Activated CD8-positive, alpha-beta T cell treated with anti-CD3 and anti-CD28 coated beads, Interleukin-2, amount 10 ng/mL, durations not matched to agents 7 days and 5 days (primary cell): ENCODE data around the gene SSX3. TPM values are rescaled to one million over a fixed set of nuclear protein-coding genes. Genes with fewer than 3 reads are reported as not detected.
A peak's percentile ranks its signal among the peaks of the same experiment; 100 is the strongest.
"Not testable (repeated sequence)": the region's sequence is repeated elsewhere in the genome, so short reads cannot be mapped to it uniquely, and the experiment has no call there.

Experiments used
- ATAC-seq: fragments of 150-1000 bp; cut with Tn5 transposase; one replicate; pipeline ENCODE4 v1.10.0; 2021; ENCODE audit warnings: moderate library complexity
- CTCF ChIA-PET: fragments of 350-600 bp; sonication (Branson Sonifier 250); formaldehyde crosslinking; loops from one replicate; lab custom pipeline; 2021; ENCODE audit warnings: antibody characterized with exemption; lab: Charles Lee
- POLR2A ChIA-PET: fragments of 350-600 bp; sonication (Branson Sonifier 250); formaldehyde crosslinking; loops from one replicate; lab custom pipeline; 2021; ENCODE audit warnings: antibody characterized with exemption; lab: Charles Lee
- DNase-seq: peaks from one replicate; pipeline ENCODE4 v3.0.0-alpha.2; 2020
- H3K27ac Mint-ChIP-seq: one replicate; pipeline ENCODE4 v1.8.0; 2021; ENCODE audit warnings: mild to moderate bottlenecking, mixed read lengths
- H3K27me3 Mint-ChIP-seq: one replicate; pipeline ENCODE4 v1.8.0; 2021; ENCODE audit warnings: low read depth, mixed read lengths
- H3K36me3 Mint-ChIP-seq: one replicate; pipeline ENCODE4 v1.8.0; 2021; ENCODE audit warnings: low read depth, mixed read lengths
- H3K4me1 Mint-ChIP-seq: one replicate; pipeline ENCODE4 v1.8.0; 2021; ENCODE audit warnings: low read depth, mixed read lengths
- H3K4me3 Mint-ChIP-seq: one replicate; pipeline ENCODE4 v1.8.0; 2021; ENCODE audit warnings: mild to moderate bottlenecking, mixed read lengths
- H3K9me3 Mint-ChIP-seq: one replicate; pipeline ENCODE4 v1.8.0; 2022; ENCODE audit warnings: mixed read lengths; ENCODE audit not compliant: insufficient read depth
- total RNA-seq, 2 experiments: library from RNA; stranded (reverse); gene quantifications; one replicate each; pipeline ENCODE4 v1.2.3, GENCODE V29; 2021

SSX3 gene
- total RNA-seq, result not detected

DNA sequence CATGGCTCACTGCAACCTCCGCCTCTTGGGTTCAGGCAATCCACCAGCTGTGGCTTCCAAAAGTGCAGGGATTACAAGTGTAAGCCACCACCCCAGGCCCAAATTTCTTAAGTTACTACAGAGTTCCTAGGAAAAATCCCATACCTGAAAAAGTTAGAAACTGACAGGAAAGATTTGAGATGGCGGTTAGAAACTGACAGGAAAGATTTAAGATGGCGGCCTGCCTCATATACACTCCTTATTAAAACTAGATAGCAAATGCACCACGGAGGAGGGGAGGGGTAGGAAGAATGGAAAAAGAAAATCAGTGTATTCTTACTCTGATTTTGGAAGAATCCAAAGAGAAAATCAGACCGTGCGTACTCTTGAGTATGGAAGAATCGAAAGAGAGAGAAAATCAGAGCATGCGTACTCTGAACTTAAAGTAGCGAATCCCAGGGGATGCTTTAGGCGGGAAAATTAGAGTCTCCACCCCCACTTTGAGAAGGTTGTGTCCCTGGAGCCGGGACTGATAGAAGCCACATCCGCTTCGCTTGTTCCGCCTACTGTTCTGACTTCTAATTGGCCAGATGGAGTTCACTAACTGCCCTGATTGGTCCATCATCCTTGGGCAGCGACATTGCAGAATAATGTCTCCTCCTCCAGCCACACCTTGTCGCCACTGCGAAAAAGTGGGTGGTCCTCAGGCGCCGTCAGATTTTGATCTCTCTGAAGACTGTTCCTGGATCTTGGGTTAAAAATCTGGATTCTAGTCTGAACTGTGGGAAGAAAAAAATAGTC, at the start of gene SSX3:
Gene SSX3 (minus strand): TSS at position 389 of the 780 bp plus-strand sequence. CDS start 1,454 bp downstream, outside the sequence.
- POLR2A ChIA-PET, H3K27ac Mint-ChIP-seq: not testable (repeated sequence)

DNA sequence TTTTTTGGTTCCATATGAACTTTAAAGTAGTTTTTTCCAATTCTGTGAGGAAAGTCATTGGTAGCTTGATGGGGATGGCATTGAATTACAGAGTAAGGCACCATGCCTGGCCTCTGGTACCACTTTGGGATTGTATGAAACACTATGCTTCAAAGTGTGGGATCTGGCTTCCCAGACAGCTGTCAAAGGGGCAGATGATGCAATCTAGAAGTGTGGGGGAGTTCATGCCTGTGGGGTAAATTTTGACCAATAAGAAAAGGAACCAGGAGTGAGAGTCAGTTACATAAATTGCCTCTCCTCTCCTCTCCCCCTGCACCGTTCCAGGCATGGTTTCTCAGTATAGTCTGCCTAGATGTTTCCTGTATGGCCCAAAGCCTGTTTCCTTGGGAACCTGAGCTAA, 41.3 kb upstream of the SSX3 start:
- H3K4me1 Mint-ChIP-seq, ATAC-seq, DNase-seq, H3K36me3 Mint-ChIP-seq, H3K27me3 Mint-ChIP-seq, POLR2A ChIA-PET, CTCF ChIA-PET, H3K4me3 Mint-ChIP-seq, H3K9me3 Mint-ChIP-seq, H3K27ac Mint-ChIP-seq: not testable (repeated sequence)

More for the DNA sequence above, at the start of gene SSX3:
- H3K4me3 Mint-ChIP-seq, H3K27me3 Mint-ChIP-seq, H3K9me3 Mint-ChIP-seq, ATAC-seq, DNase-seq, H3K4me1 Mint-ChIP-seq, H3K36me3 Mint-ChIP-seq, CTCF ChIA-PET: not testable (repeated sequence)

DNA sequence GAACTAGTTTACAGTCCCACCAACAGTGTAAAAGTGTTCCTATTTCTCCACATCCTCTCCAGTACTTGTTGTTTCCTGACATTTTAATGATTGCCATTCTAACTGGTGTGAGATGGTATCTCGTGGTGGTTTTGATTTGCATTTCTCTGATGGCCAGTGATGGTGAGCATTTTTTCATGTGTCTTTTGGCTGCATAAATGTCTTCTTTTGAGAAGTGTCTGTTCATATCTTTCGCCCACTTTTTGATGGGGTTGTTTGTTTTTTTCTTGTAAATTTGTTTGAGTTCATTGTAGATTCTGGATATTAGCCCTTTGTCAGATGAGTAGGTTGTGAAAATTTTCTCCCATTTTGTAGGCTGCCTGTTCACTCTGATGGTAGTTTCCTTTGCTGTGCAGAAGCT, 40.4 kb upstream of the SSX3 start:
- POLR2A ChIA-PET, H3K36me3 Mint-ChIP-seq, H3K9me3 Mint-ChIP-seq, H3K27me3 Mint-ChIP-seq, H3K27ac Mint-ChIP-seq, CTCF ChIA-PET, ATAC-seq, DNase-seq, H3K4me1 Mint-ChIP-seq, H3K4me3 Mint-ChIP-seq: not testable (repeated sequence)

GRCh38 chrX:48383239-48383638, 26.7 kb upstream of the SSX3 start, which contains the start of gene SSX4:
SSX4 (plus strand) TSS chrX:48383539; CDS start chrX:48384054, 515 bp downstream.
- H3K27me3 Mint-ChIP-seq, ATAC-seq, POLR2A ChIA-PET, H3K4me1 Mint-ChIP-seq, H3K27ac Mint-ChIP-seq, H3K9me3 Mint-ChIP-seq, DNase-seq, H3K4me3 Mint-ChIP-seq, CTCF ChIA-PET, H3K36me3 Mint-ChIP-seq: not testable (repeated sequence)

DNA sequence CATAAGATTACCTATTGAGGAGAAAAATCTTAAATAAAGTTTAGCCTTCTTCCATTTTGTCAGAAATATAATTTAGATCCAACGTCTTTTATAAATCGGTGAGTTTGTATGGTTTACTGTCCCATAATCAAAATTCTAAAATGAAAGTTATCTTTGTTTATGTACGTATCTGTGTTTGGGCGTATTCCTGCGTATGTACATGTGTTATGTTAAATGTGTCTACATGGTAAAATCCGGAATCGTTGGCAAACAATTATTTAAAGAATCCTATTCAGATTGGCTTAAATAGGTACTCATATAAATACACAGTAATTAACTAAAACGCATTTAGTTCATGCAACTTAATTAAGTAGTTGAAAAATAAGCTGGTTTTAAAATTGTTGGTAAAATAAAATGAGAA, 13.9 kb upstream of the SSX3 start:
- H3K36me3 Mint-ChIP-seq, CTCF ChIA-PET: not testable (repeated sequence)

DNA sequence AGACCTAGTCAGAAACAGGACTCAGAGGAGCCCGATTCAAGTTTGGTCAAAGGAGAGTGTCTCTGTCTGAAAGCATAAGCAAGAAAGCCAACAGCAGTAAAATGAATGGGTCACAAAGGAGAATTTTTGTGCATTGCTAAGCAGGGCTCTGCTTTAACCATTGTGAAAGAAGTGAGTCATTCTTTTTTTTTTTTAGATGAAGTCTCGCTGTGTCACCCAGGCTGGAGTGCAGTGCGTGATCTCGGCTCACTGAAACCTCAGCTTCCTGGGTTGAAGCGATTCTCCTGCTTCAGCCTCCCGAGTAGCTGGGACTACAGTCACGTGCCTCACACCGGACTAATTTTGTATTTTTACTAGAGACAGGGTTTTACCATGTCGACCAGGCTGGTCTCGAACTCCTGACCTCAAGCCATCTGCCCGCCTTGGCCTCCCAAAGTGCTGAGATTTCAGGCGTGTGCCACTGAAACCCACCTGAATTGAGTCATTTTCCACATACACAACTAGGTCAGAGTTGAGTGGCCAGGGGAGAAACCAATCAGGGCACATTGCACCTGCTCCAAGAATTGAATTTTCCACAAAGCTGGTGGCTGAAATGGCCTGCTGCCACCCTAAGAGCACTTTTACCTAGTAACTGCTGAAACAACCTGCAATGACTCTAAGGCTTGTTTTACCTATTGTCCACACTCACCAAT, 11.4 kb upstream of the SSX3 start:
- DNase-seq, CTCF ChIA-PET, H3K4me1 Mint-ChIP-seq, H3K9me3 Mint-ChIP-seq, H3K27ac Mint-ChIP-seq, POLR2A ChIA-PET, H3K36me3 Mint-ChIP-seq, H3K4me3 Mint-ChIP-seq, H3K27me3 Mint-ChIP-seq: not testable (repeated sequence)
- ATAC-seq, result peak; percentile 36

More for the DNA sequence above, 13.9 kb upstream of the SSX3 start:
- POLR2A ChIA-PET, H3K27me3 Mint-ChIP-seq, ATAC-seq, H3K27ac Mint-ChIP-seq, H3K9me3 Mint-ChIP-seq, H3K4me1 Mint-ChIP-seq, H3K4me3 Mint-ChIP-seq, DNase-seq: not testable (repeated sequence)

DNA sequence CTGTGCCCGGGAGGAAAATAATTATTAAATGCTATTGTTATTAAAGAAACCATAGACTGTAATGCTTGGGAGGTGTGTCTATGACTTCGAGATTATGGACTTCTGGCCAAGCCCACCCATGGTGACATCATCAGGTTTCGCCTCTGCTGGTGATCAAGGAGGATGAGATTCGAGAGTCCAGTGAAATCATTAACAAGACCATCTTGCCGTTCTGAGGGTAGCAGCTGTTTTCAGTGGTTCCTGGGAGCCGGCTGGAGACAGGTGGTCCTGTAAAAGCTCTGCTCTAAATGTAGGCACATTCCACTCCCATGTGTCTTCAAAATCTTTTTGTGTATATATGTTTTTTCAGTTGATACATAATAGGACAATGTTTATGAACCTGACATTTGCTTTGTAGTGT, 2.8 kb upstream of the SSX3 start:
- POLR2A ChIA-PET, H3K9me3 Mint-ChIP-seq, H3K36me3 Mint-ChIP-seq, DNase-seq, H3K27ac Mint-ChIP-seq, H3K4me1 Mint-ChIP-seq, CTCF ChIA-PET, H3K27me3 Mint-ChIP-seq, ATAC-seq, H3K4me3 Mint-ChIP-seq: not testable (repeated sequence)

DNA sequence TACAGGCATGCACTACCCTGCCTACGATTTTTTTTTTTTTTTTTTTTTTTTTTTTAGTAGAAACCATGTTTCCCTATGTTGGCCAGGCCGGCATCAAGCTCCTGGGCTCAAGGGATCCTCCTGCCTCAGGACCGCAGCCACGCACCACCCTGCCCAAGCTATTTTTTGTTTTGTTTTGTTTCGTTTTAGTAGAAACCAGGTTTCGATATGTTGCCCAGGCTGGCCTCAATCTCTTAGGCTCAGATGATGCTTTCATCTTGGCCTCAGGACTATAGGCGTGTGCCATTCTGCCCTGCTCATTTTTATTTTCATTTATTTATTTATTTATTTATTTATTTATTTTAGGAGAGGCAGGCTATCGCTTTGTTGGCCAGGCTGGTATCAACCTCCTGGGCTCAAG, 1.2 kb upstream of the SSX3 start:
- H3K36me3 Mint-ChIP-seq, result no peaks in the 10 kb centered on the region
- no peak for DNase-seq
- ATAC-seq, result no peak
- no peaks in the 10 kb centered on the region for H3K4me1 Mint-ChIP-seq
- no peak overlapping the region for H3K4me3 Mint-ChIP-seq
- CTCF ChIA-PET, result no interaction called here
- no peaks in the 10 kb centered on the region for H3K27me3 Mint-ChIP-seq
- no peak overlapping the region for H3K27ac Mint-ChIP-seq
- POLR2A ChIA-PET, result no interaction called here
- no peaks in the 10 kb centered on the region for H3K9me3 Mint-ChIP-seq

GRCh38 chrX:48346059-48346458, 10.4 kb downstream of the SSX3 start:
- H3K36me3 Mint-ChIP-seq, H3K4me3 Mint-ChIP-seq, H3K9me3 Mint-ChIP-seq, CTCF ChIA-PET, H3K27ac Mint-ChIP-seq, DNase-seq, H3K4me1 Mint-ChIP-seq, POLR2A ChIA-PET, H3K27me3 Mint-ChIP-seq, ATAC-seq: not testable (repeated sequence)

GRCh38 chrX:48313996-48314395, 42.5 kb downstream of the SSX3 start:
- DNase-seq, H3K4me1 Mint-ChIP-seq, H3K27ac Mint-ChIP-seq, H3K36me3 Mint-ChIP-seq, H3K4me3 Mint-ChIP-seq, H3K27me3 Mint-ChIP-seq, POLR2A ChIA-PET, CTCF ChIA-PET, ATAC-seq, H3K9me3 Mint-ChIP-seq: not testable (repeated sequence)

DNA sequence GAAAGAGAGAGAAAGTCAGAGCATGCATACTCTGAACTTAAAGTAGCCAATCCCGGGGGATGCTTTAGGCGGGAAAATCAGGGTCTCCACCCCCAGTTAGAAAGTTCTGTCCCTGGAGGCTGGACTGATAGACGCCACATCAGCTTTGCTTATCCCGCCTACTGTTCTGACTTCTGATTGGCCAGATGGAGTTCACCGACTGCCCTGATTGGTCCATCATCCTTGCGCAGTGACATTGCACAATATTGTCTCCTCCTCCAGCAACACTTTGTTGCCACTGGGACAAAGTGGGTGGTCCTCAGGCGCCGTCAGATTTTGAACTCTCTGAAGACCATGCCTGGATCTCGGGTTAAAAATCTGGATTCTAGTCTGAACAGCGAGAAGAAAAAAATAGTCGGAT, 50.3 kb downstream of the SSX3 start:
- DNase-seq (no peak), ATAC-seq (no peak)
- peaks cover 3% of the 10 kb centered on the region for H3K27me3 Mint-ChIP-seq
- H3K4me1 Mint-ChIP-seq, result no peaks in the 10 kb centered on the region
- POLR2A ChIA-PET, result no interaction called here
- no peak overlapping the region for H3K27ac Mint-ChIP-seq
- CTCF ChIA-PET, result no interaction called here
- H3K36me3 Mint-ChIP-seq, result no peaks in the 10 kb centered on the region
- no peak overlapping the region for H3K4me3 Mint-ChIP-seq
- no peaks in the 10 kb centered on the region for H3K9me3 Mint-ChIP-seq
